Measurements from ENCODE around the gene LMAN2. TPM values are rescaled to one million over a fixed set of nuclear protein-coding genes. Genes with fewer than 3 reads are reported as not detected.

Gene LMAN2
- total RNA-seq, 2 experiments from 2014 or later: 116 to 144 TPM

- H3K36me3 ChIP-seq (ENCODE audit: insufficient read depth, low read length): peaks cover 10% of the 10 kb centered on the region
- H3K9me3 ChIP-seq (ENCODE audit: low read length): peaks cover 8% of the 10 kb centered on the region
- no peak overlapping the region for H3K4me2 ChIP-seq (ENCODE audit: low read length)
- peaks cover 7% of the 10 kb centered on the region; the same call in 1 of the 2 replicates for H4K20me1 ChIP-seq (ENCODE audit: insufficient read depth, low read length)
- no peak for DNase-seq (ENCODE audit: low spot score)
- H3K9me2 ChIP-seq (ENCODE audit: insufficient read depth, low read length): no peaks in the 10 kb centered on the region
- no peak overlapping the region for H3K4me3 ChIP-seq (ENCODE audit: low read depth, low read length, poor library complexity, severe bottlenecking)
- TF ChIP-seq EZH2phosphoT487 (IDR thresholded peaks at IDR 0.05; ENCODE audit: borderline replicate concordance, low read depth, low read length) (no peak), CTCF (conservative IDR thresholded peaks at IDR 0.05; ENCODE audit: low read length) (no peak)
- no peak overlapping the region for H2AFZ ChIP-seq (ENCODE audit: low read length)
- intact Hi-C loops (cut with micrococcal nuclease; ENCODE audit: unreplicated experiment): no loop called here
- peaks cover 47% of the 10 kb centered on the region for H3K4me1 ChIP-seq (ENCODE audit: insufficient read depth, low read length, poor library complexity, severe bottlenecking)
- BruUV-seq (replicated peaks): no TSS peak
- ChIA-PET POLR2A (interaction anchor here (0.7 to 5.4 kb wide), 3 partner anchors 8 to 91 kb away, joined by 3 to 35 read pairs (median 3); no protein-coding TSS in a partner anchor), CTCF (ENCODE audit: unreplicated experiment) (interaction anchor here (0.6 kb wide), 1 partner anchor 810 kb away, joined by 3 read pairs; no protein-coding TSS in a partner anchor)
- H3K79me2 ChIP-seq (ENCODE audit: insufficient read depth, low read depth, low read length): peaks cover 33% of the 10 kb centered on the region
- H3K27ac ChIP-seq (ENCODE audit: low read depth, low read length, poor library complexity, severe bottlenecking): no peak overlapping the region
Observed at GRCh38 chr5:177353093-177353492, 1.6 kb upstream of the LMAN2 start.

GRCh38 chr5:177350776-177351391, 584 bp downstream of the LMAN2 start:
- H3K4me3 ChIP-seq (ENCODE audit: low read depth, low read length, poor library complexity, severe bottlenecking): peak overlapping the region; percentile 90
- H4K20me1 ChIP-seq (ENCODE audit: insufficient read depth, low read length): peaks cover 11% of the 10 kb centered on the region; the same call in 1 of the 2 replicates
- H3K79me2 ChIP-seq (ENCODE audit: insufficient read depth, low read depth, low read length): peaks cover 55% of the 10 kb centered on the region
- H3K4me2 ChIP-seq (ENCODE audit: low read length): peak overlapping the region; percentile 98
- ChIA-PET CTCF (ENCODE audit: unreplicated experiment) (interaction anchor here (1.2 kb wide), 1 partner anchor 41 kb away, joined by 3 read pairs; no protein-coding TSS in a partner anchor), POLR2A (interaction anchor here (0.6 to 5.4 kb wide), 10 partner anchors 9 to 822 kb away, joined by 3 to 35 read pairs (median 3); no protein-coding TSS in a partner anchor)
- peak overlapping the region; percentile 94; the same call in 1 of the 2 replicates for H2AFZ ChIP-seq (ENCODE audit: low read length)
- H3K36me3 ChIP-seq (ENCODE audit: insufficient read depth, low read length): peaks cover 32% of the 10 kb centered on the region
- H3K27ac ChIP-seq (ENCODE audit: low read depth, low read length, poor library complexity, severe bottlenecking): peak overlapping the region; percentile 91
- BruUV-seq (replicated peaks): no TSS peak
- H3K9me3 ChIP-seq (ENCODE audit: low read length): peaks cover 8% of the 10 kb centered on the region
- H3K4me1 ChIP-seq (ENCODE audit: insufficient read depth, low read length, poor library complexity, severe bottlenecking): peaks cover 39% of the 10 kb centered on the region
- TF ChIP-seq EZH2phosphoT487 (IDR thresholded peaks at IDR 0.05; ENCODE audit: borderline replicate concordance, low read depth, low read length): no peak
- TF ChIP-seq CTCF (conservative IDR thresholded peaks at IDR 0.05; ENCODE audit: low read length): no peak
- intact Hi-C loops (cut with micrococcal nuclease; ENCODE audit: unreplicated experiment): loop anchor here (2.0 kb wide), 1 partner anchor 38 kb away; no protein-coding TSS in a partner anchor
- DNase-seq (ENCODE audit: low spot score): no peak
- no peaks in the 10 kb centered on the region for H3K9me2 ChIP-seq (ENCODE audit: insufficient read depth, low read length)

- no peak overlapping the region for H3K27ac ChIP-seq (ENCODE audit: low read depth, low read length, poor library complexity, severe bottlenecking)
- TF ChIP-seq EZH2phosphoT487 (IDR thresholded peaks at IDR 0.05; ENCODE audit: borderline replicate concordance, low read depth, low read length) (no peak), CTCF (conservative IDR thresholded peaks at IDR 0.05; ENCODE audit: low read length) (no peak)
Observed at GRCh38 chr5:177349762-177350161, 1.7 kb downstream of the LMAN2 start.

More at GRCh38 chr5:177349762-177350161, 1.7 kb downstream of the LMAN2 start:
- no TSS peak for BruUV-seq (replicated peaks)
- ChIA-PET CTCF (ENCODE audit: unreplicated experiment) (no interaction called here), POLR2A (interaction anchor here (0.7 to 5.4 kb wide), 4 partner anchors 11 to 420 kb away, joined by 3 to 35 read pairs (median 3); no protein-coding TSS in a partner anchor)
- Histone ChIP-seq H3K9me3 (ENCODE audit: low read length) (no peaks in the 10 kb centered on the region), H3K4me1 (ENCODE audit: insufficient read depth, low read length, poor library complexity, severe bottlenecking) (peaks cover 37% of the 10 kb centered on the region), H3K4me2 (ENCODE audit: low read length) (peak overlapping the region; percentile 98), H2AFZ (ENCODE audit: low read length) (no peak overlapping the region), H3K79me2 (ENCODE audit: insufficient read depth, low read depth, low read length) (peaks cover 60% of the 10 kb centered on the region), H3K4me3 (ENCODE audit: low read depth, low read length, poor library complexity, severe bottlenecking) (peak overlapping the region; percentile 90), H3K9me2 (ENCODE audit: insufficient read depth, low read length) (no peaks in the 10 kb centered on the region), H3K36me3 (ENCODE audit: insufficient read depth, low read length) (peaks cover 41% of the 10 kb centered on the region), H4K20me1 (ENCODE audit: insufficient read depth, low read length) (peaks cover 11% of the 10 kb centered on the region; the same call in 1 of the 2 replicates)
- no peak for DNase-seq (ENCODE audit: low spot score)
- intact Hi-C loops (cut with micrococcal nuclease; ENCODE audit: unreplicated experiment): loop anchor here (2.0 kb wide), 1 partner anchor 37 kb away; no protein-coding TSS in a partner anchor

Measured in OCI-LY7 (cell line).